A549 (cell line): ENCODE measurements around the gene SPPL3. TPM values are rescaled to one million over a fixed set of nuclear protein-coding genes. Genes with fewer than 3 reads are reported as not detected.

Experiments used
- ATAC-seq, 2 experiments: fragments of 200-7000 bp in 1 of 2; fragments of >200 bp in 1 of 2; cut with Nextera tagmentation in 1 of 2; cut with Tn5 transposase in 1 of 2; 3 replicates each; pipeline versions ENCODE4 v1.8.0 to v1.9.1; 2018 to 2020; ENCODE audit warnings: mild to moderate bottlenecking in 1 of 2, moderate library complexity in 1 of 2
- CTCF ChIA-PET: fragments of 300-600 bp; sonication (Branson Sonifier 250); formaldehyde crosslinking; extraction: SDS; loops from one replicate; lab custom pipeline; 2021; ENCODE audit warnings: antibody characterized with exemption, inconsistent platforms; lab: Yijun Ruan, JAX
- POLR2A ChIA-PET: fragments of 350-600 bp; formaldehyde crosslinking; extraction: SDS; loops from one replicate; lab custom pipeline; 2021; ENCODE audit warnings: antibody characterized with exemption, inconsistent platforms; lab: Yijun Ruan, JAX
- DNase-seq, 2 experiments: peaks; one replicate each; pipeline versions ENCODE4 v3.0.0 to v3.0.0-alpha.2; 2011 to 2016; ENCODE audit warnings: low read depth in 1 of 2, low spot score in 1 of 2
- FAIRE-seq: peaks from 2 replicates; lab custom pipeline; 2011; peaks lifted over from hg19 to GRCh38; lab: Jason Lieb, UNC
- H3K27ac ChIP-seq, 2 experiments: fragments of >200 bp; sonication (Bioruptor Twin); formaldehyde crosslinking; 3 replicates each; pipeline ENCODE4 v1.5.1; 2016 to 2017
- H3K4me1 ChIP-seq: fragments of >200 bp; sonication (Bioruptor Twin); formaldehyde crosslinking; 3 replicates; pipeline ENCODE4 v1.6.1; 2016
- H3K4me2 ChIP-seq: fragments of >200 bp; sonication (Bioruptor Twin); formaldehyde crosslinking; 3 replicates; pipeline ENCODE4 v1.6.1; 2016
- H3K4me3 ChIP-seq: fragments of >200 bp; sonication (Bioruptor Twin); formaldehyde crosslinking; 3 replicates; pipeline ENCODE4 v1.5.1; 2016
- H3K9me3 ChIP-seq: fragments of >200 bp; sonication (Bioruptor Twin); formaldehyde crosslinking; 3 replicates; pipeline ENCODE4 v1.6.1; 2016
- BHLHE40 ChIP-seq: IDR thresholded peaks from 2 replicates; pipeline ENCODE4 v1.6.1; 2012; ENCODE audit warnings: low read depth, low read length, inconsistent platforms
- CHD2 ChIP-seq: fragments of 150-350 bp; IDR thresholded peaks from 2 replicates; pipeline ENCODE4 v1.6.1; 2014; ENCODE audit warnings: low read length; ENCODE audit not compliant: partially characterized antibody
- EP300 ChIP-seq, 2 experiments: fragments of >200 bp; sonication (Bioruptor Twin); formaldehyde crosslinking; IDR thresholded peaks; 2 replicates in 1 of 2; 3 replicates in 1 of 2; pipeline ENCODE4 v1.6.1; 2016 to 2017
- FOSL2 ChIP-seq, 2 experiments: fragments of 450-650 bp in 1 of 2; fragments of >200 bp in 1 of 2; sonication (Bioruptor Twin) in 1 of 2; formaldehyde crosslinking; IDR thresholded peaks; 2 replicates each; pipeline versions ENCODE4 v1.5.0 to v1.6.1; 2016 to 2020; ENCODE audit warnings: mild to moderate bottlenecking in 1 of 2, moderate library complexity in 1 of 2
- FOXS1 ChIP-seq: fragments of 250-450 bp; sonication (Bioruptor Pico); IDR thresholded peaks from 2 replicates; pipeline ENCODE4 v1.5.0; 2020; ENCODE audit warnings: mild to moderate bottlenecking, moderate library complexity
- HDAC2 ChIP-seq: fragments of 200-600 bp; sonication (generic); IDR thresholded peaks from 2 replicates; pipeline ENCODE4 v1.6.1; 2016
- HEYL ChIP-seq: fragments of 250-450 bp; sonication (Bioruptor Pico); IDR thresholded peaks from 2 replicates; pipeline ENCODE4 v1.8.0; 2021; ENCODE audit warnings: mild to moderate bottlenecking, moderate library complexity
- HOXB13 ChIP-seq: fragments of 250-450 bp; sonication (Bioruptor Pico); IDR thresholded peaks from 2 replicates; pipeline ENCODE4 v1.5.0; 2020; ENCODE audit warnings: low read depth, mild to moderate bottlenecking, moderate library complexity
- HOXB5 ChIP-seq: fragments of 250-450 bp; sonication (Bioruptor Pico); IDR thresholded peaks from 2 replicates; pipeline ENCODE4 v1.5.0; 2020; ENCODE audit warnings: mild to moderate bottlenecking, moderate library complexity
- JUN ChIP-seq, 2 experiments: fragments of >200 bp; sonication (Bioruptor Twin); formaldehyde crosslinking; IDR thresholded peaks; 2 replicates in 1 of 2; 3 replicates in 1 of 2; pipeline ENCODE4 v1.6.1; 2016 to 2017
- JUNB ChIP-seq: fragments of >200 bp; sonication (Bioruptor Twin); formaldehyde crosslinking; IDR thresholded peaks from 2 replicates; pipeline ENCODE4 v1.6.1; 2016
- MAZ ChIP-seq: fragments of 150-350 bp; IDR thresholded peaks from 2 replicates; pipeline ENCODE4 v1.6.1; 2014; ENCODE audit warnings: antibody characterized with exemption, low read depth, low read length, borderline replicate concordance
- NFE2L2 ChIP-seq: fragments of 150-350 bp; conservative IDR thresholded peaks from 2 replicates; pipeline ENCODE4 v1.6.1; 2014; ENCODE audit warnings: low read length
- NPAS2 ChIP-seq: fragments of 250-450 bp; sonication (Bioruptor Pico); IDR thresholded peaks from 2 replicates; pipeline ENCODE4 v1.8.0; 2022; ENCODE audit warnings: mild to moderate bottlenecking, moderate library complexity, borderline replicate concordance
- NR3C1 ChIP-seq: fragments of >200 bp; sonication (Bioruptor Twin); formaldehyde crosslinking; IDR thresholded peaks from 3 replicates; pipeline ENCODE4 v1.6.1; 2017
- RCOR1 ChIP-seq: fragments of 150-350 bp; IDR thresholded peaks from 2 replicates; pipeline ENCODE4 v1.6.1; 2014; ENCODE audit warnings: antibody characterized with exemption, low read length, low read depth
- RFX5 ChIP-seq: fragments of 450-650 bp; IDR thresholded peaks from 2 replicates; pipeline ENCODE4 v1.7.1; 2014; ENCODE audit warnings: antibody characterized with exemption, mild to moderate bottlenecking, moderate library complexity
- RNF2 ChIP-seq: fragments of 200-600 bp; sonication (generic); IDR thresholded peaks from 2 replicates; pipeline ENCODE4 v1.6.1; 2016; ENCODE audit warnings: low read depth, mild to moderate bottlenecking, antibody characterized with exemption, moderate library complexity, borderline replicate concordance
- SREBF2 ChIP-seq: fragments of 450-650 bp; IDR thresholded peaks from 2 replicates; pipeline ENCODE4 v1.6.1; 2014; ENCODE audit warnings: mild to moderate bottlenecking, moderate library complexity
- ZFP36 ChIP-seq: fragments of 450-650 bp; IDR thresholded peaks from 2 replicates; pipeline ENCODE4 v1.6.1; 2014; ENCODE audit warnings: borderline replicate concordance; ENCODE audit not compliant: partially characterized antibody
- ZNF302 ChIP-seq: fragments of 250-450 bp; sonication (Bioruptor Pico); IDR thresholded peaks from 2 replicates; pipeline ENCODE4 v1.9.0; 2021; ENCODE audit warnings: inconsistent platforms, mild to moderate bottlenecking, moderate library complexity
- WGBS: methylation state at CpG from one replicate; pipeline ENCODE4 v1.1.6; 2017; ENCODE audit errors: missing lambda C conversion rate; 5-methylcytosine and 5-hydroxymethylcytosine counted together
- polyA plus RNA-seq, 4 experiments: library from polyadenylated mRNA; depleted of rRNA in 3 of 4; stranded (reverse); fragments of >200 nt; fragmentation: RNase III in 1 of 4; extraction: RNeasy Plus Mini Kit Qiagen cat#74134 plus additional on column Dnase treatment in 1 of 4; gene quantifications; 2 replicates in 3 of 4; 3 replicates in 1 of 4; pipeline ENCODE4 v1.2.3, GENCODE V29; 2011 to 2017
- TF ChIP-seq, protein P1 (sequence below): fragments of 250-450 bp; sonication (Bioruptor Pico); IDR thresholded peaks from 2 replicates; pipeline ENCODE4 v1.5.0; 2021; ENCODE audit warnings: mild to moderate bottlenecking, moderate library complexity, borderline replicate concordance
- TF ChIP-seq, protein P2 (sequence below): fragments of >200 bp; sonication (Bioruptor Twin); formaldehyde crosslinking; IDR thresholded peaks from 3 replicates; pipeline ENCODE4 v1.5.1; 2016
- TF ChIP-seq, protein P3 (sequence below): IDR thresholded peaks from 2 replicates; pipeline ENCODE4 v1.6.1; 2012
- TF ChIP-seq, protein P4 (sequence below): fragments of 200-600 bp; sonication (generic); IDR thresholded peaks from 2 replicates; pipeline ENCODE4 v1.6.1; 2016; ENCODE audit warnings: antibody characterized with exemption, mild to moderate bottlenecking, moderate library complexity

Gene SPPL3
- polyA plus RNA-seq, 2 of the 4 experiments (the other 2 are of a cell fraction) = 25.0 to 26.6 TPM

DNA sequence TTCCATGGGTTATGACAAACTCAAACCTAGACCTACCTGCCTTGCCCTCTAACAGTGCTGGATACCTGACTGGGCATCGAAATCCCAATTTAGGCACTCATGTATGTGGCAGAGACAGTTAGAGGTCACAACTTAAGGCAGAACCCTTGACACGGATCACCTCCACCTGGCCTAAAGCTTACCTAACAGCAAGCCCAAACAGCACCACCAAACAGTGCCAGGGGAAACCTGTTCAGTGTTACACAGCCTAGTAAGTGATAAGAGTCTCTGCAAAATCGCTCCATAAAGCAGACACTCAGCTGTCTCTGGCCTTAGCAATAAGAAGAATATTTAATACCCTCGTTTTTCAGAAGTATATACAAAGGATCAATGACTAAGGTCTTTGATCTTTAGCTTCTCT lies 77.8 kb downstream of the SPPL3 start:
- Histone ChIP-seq H3K4me2 (no peak overlapping the region), H3K4me3 (no peak overlapping the region), H3K27ac (no peak overlapping the region), H3K4me1 (peaks cover 40% of the 10 kb centered on the region), H3K9me3 (no peaks in the 10 kb centered on the region)
- WGBS = 46% methylated on average over 4 of the region's 4 CpGs
- FAIRE-seq = no peak
- no peak for TF ChIP-seq JUN (IDR thresholded peaks at IDR 0.05)
- no peak for TF ChIP-seq FOXS1 (CRISPR knock-in tag)
- TF ChIP-seq HOXB13 (CRISPR knock-in tag) = no peak
- no peak for TF ChIP-seq NR3C1
- no peak for TF ChIP-seq HDAC2
- TF ChIP-seq, protein P1, sequence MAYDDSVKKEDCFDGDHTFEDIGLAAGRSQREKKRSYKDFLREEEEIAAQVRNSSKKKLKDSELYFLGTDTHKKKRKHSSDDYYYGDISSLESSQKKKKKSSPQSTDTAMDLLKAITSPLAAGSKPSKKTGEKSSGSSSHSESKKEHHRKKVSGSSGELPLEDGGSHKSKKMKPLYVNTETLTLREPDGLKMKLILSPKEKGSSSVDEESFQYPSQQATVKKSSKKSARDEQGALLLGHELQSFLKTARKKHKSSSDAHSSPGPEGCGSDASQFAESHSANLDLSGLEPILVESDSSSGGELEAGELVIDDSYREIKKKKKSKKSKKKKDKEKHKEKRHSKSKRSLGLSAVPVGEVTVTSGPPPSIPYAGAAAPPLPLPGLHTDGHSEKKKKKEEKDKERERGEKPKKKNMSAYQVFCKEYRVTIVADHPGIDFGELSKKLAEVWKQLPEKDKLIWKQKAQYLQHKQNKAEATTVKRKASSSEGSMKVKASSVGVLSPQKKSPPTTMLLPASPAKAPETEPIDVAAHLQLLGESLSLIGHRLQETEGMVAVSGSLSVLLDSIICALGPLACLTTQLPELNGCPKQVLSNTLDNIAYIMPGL = no peak
- TF ChIP-seq SREBF2 = no peak
- no peak for TF ChIP-seq BHLHE40
- no peak for DNase-seq
- CTCF ChIA-PET = interaction anchor here (0.7 to 1.5 kb wide), 3 partner anchors 8 to 20 kb away, joined by 4 to 7 read pairs (median 5); no protein-coding TSS in a partner anchor
- no peak for ATAC-seq
- POLR2A ChIA-PET = no interaction called here

DNA sequence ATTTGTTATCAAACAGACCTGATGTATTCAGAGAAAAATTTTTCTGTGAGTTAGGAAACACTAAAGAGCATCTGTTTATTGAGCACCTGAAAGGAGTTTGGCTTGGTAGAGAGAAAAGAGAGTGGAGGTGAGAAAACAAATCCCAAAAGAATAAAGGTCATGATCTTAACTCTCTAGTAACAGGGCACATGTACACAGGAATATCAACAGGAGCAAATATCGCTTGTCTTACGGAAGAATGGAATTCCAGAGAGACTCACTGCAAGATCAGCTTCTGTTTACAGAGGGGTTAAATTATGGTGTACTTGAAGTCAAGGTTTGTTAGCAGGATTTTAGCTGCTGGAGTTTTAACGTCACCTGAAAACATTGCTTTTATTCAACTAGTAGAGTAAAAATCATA lies 78.8 kb downstream of the SPPL3 start:
- H3K9me3 ChIP-seq = no peaks in the 10 kb centered on the region
- FAIRE-seq = peak; percentile 65
- no peak overlapping the region for H3K27ac ChIP-seq
- peaks cover 31% of the 10 kb centered on the region for H3K4me1 ChIP-seq
- CTCF ChIA-PET = no interaction called here
- H3K4me2 ChIP-seq = peak overlapping the region; percentile 0; the same call in 1 of the 3 replicates
- WGBS = 39% methylated on average over 3 of the region's 3 CpGs
- DNase-seq = no peak
- ATAC-seq = peak in 1 of 2 experiments; percentile 46; a peak in 2 of 6 replicates
- H3K4me3 ChIP-seq = no peak overlapping the region
- POLR2A ChIA-PET = interaction anchor here (0.6 kb wide), 1 partner anchor 25 kb away, joined by 3 read pairs; no protein-coding TSS in a partner anchor
- TF ChIP-seq SREBF2 (no peak), RCOR1 (no peak), RFX5 (no peak)
- TF ChIP-seq, protein P2, sequence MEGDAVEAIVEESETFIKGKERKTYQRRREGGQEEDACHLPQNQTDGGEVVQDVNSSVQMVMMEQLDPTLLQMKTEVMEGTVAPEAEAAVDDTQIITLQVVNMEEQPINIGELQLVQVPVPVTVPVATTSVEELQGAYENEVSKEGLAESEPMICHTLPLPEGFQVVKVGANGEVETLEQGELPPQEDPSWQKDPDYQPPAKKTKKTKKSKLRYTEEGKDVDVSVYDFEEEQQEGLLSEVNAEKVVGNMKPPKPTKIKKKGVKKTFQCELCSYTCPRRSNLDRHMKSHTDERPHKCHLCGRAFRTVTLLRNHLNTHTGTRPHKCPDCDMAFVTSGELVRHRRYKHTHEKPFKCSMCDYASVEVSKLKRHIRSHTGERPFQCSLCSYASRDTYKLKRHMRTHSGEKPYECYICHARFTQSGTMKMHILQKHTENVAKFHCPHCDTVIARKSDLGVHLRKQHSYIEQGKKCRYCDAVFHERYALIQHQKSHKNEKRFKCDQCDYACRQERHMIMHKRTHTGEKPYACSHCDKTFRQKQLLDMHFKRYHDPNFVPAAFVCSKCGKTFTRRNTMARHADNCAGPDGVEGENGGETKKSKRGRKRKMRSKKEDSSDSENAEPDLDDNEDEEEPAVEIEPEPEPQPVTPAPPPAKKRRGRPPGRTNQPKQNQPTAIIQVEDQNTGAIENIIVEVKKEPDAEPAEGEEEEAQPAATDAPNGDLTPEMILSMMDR = no peak

DNA sequence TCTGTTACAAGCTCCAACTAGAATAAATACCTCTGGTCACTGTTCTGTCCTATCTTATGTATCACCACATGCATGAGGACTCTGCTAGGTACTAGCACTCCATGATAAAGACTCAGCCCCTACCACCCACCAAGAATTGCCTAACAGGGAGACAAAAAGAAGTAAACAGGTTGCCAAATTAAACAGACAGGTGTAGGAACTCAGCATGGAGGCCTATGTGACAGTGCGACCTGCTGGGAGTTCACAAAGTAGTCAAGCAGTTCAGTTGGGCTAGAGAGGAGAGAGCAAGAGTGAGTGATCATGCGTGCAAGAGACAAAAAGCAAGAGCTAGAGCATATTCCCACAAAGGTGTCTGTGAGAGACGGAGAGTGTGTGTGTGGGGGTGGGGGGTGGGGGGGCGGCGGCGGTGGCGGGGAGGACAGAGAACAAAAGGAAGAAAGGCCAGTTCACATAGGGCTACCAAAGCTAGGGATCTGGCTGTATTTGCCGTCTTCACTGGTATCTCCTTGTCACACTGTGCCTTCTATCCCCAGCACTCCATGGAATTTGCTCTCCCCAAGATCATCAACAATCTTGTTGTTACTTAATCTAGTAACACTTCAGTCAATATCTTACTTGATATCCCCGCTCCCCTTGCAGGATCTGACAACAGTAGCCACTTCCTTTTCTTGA lies 81.2 kb downstream of the SPPL3 start:
- no peak overlapping the region for H3K4me2 ChIP-seq
- WGBS = 92% methylated on average over 9 of the region's 9 CpGs
- H3K27ac ChIP-seq = no peak overlapping the region
- H3K9me3 ChIP-seq = no peaks in the 10 kb centered on the region
- ChIA-PET CTCF (interaction anchor here (0.7 kb wide), 2 partner anchors 66 to 195 kb away, joined by 3 to 5 read pairs; no protein-coding TSS in a partner anchor), POLR2A (no interaction called here)
- FAIRE-seq (no peak), DNase-seq (no peak), ATAC-seq (peak in 1 of 2 experiments; percentile 50; a peak in 3 of 6 replicates)
- H3K4me3 ChIP-seq = no peak overlapping the region
- H3K4me1 ChIP-seq = peaks cover 12% of the 10 kb centered on the region; the same call in 1 of the 3 replicates
- TF ChIP-seq ZFP36 (no peak), NFE2L2 (no peak), RNF2 (no peak), FOSL2 (IDR thresholded peaks at IDR 0.05) (no peak), FOSL2 (CRISPR knock-in tag; IDR thresholded peaks at IDR 0.05) (no peak), FOXS1 (CRISPR knock-in tag) (no peak), NR3C1 (no peak), HOXB5 (CRISPR knock-in tag) (no peak), EP300 (IDR thresholded peaks at IDR 0.05) (no peak), JUNB (no peak), HEYL (CRISPR knock-in tag) (no peak), ZNF302 (no peak), JUN (IDR thresholded peaks at IDR 0.05) (no peak), CHD2 (no peak), NPAS2 (CRISPR knock-in tag) (no peak), MAZ (no peak)
- TF ChIP-seq, protein P3, sequence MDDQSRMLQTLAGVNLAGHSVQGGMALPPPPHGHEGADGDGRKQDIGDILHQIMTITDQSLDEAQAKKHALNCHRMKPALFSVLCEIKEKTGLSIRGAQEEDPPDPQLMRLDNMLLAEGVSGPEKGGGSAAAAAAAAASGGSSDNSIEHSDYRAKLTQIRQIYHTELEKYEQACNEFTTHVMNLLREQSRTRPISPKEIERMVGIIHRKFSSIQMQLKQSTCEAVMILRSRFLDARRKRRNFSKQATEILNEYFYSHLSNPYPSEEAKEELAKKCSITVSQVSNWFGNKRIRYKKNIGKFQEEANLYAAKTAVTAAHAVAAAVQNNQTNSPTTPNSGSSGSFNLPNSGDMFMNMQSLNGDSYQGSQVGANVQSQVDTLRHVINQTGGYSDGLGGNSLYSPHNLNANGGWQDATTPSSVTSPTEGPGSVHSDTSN = no peak
- TF ChIP-seq, protein P4, sequence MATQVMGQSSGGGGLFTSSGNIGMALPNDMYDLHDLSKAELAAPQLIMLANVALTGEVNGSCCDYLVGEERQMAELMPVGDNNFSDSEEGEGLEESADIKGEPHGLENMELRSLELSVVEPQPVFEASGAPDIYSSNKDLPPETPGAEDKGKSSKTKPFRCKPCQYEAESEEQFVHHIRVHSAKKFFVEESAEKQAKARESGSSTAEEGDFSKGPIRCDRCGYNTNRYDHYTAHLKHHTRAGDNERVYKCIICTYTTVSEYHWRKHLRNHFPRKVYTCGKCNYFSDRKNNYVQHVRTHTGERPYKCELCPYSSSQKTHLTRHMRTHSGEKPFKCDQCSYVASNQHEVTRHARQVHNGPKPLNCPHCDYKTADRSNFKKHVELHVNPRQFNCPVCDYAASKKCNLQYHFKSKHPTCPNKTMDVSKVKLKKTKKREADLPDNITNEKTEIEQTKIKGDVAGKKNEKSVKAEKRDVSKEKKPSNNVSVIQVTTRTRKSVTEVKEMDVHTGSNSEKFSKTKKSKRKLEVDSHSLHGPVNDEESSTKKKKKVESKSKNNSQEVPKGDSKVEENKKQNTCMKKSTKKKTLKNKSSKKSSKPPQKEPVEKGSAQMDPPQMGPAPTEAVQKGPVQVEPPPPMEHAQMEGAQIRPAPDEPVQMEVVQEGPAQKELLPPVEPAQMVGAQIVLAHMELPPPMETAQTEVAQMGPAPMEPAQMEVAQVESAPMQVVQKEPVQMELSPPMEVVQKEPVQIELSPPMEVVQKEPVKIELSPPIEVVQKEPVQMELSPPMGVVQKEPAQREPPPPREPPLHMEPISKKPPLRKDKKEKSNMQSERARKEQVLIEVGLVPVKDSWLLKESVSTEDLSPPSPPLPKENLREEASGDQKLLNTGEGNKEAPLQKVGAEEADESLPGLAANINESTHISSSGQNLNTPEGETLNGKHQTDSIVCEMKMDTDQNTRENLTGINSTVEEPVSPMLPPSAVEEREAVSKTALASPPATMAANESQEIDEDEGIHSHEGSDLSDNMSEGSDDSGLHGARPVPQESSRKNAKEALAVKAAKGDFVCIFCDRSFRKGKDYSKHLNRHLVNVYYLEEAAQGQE = no peak
